ENCODE measurements around the gene CPLX1. TPM values are rescaled to one million over a fixed set of nuclear protein-coding genes. Genes with fewer than 3 reads are reported as not detected.
"Not testable (repeated sequence)": the region's sequence is repeated elsewhere in the genome, so short reads cannot be mapped to it uniquely, and the experiment has no call there.

Gene CPLX1
- total RNA-seq, 1 experiment from 2014 or later: 3.5 TPM

DNA sequence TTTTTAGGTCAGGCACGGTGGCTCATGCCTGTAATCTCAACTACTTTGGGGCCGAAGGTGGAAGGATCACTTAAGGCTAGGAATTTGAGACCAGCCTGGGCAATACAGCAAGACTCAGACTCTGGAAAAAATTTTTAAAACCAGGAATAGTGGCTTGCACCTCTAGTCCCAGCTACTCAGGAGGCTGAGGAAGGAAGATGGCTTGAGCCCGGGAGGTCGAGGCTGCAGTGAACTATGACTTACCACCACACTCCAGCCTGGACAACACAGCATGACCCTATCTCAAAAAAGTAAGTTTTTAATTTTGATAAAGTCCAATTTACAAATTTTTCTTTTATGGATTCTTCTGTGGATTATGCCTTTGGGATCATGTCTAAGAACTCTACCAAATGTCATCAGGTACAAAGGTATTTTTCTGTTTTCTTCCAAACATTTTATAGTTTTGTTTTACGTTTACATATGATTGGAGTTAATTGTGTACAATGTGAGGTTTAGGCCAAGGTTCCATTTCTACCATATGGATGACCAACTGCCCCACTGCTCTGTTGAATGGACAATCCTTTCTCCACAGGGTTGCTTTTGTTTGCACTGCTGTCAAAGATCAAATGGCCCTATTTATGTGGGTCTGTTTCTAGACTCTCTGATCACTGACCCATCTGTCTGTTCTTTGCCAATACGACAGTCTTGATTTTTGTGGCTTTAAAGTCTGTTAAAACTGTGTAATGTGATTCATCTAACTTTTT is 48.2 kb downstream of the CPLX1 start:
- TF ChIP-seq TEAD1 (CRISPR knock-in tag; IDR thresholded peaks at IDR 0.05) (no peak), MYBL2 (CRISPR knock-in tag; IDR thresholded peaks at IDR 0.05) (no peak), ZNF121 (CRISPR knock-in tag; IDR thresholded peaks at IDR 0.05) (peak; percentile 83), GTF2I (CRISPR knock-in tag; conservative IDR thresholded peaks at IDR 0.05) (peak; percentile 40; the same call in 1 of the 2 replicates), ZNF416 (CRISPR knock-in tag; IDR thresholded peaks at IDR 0.05) (no peak), NR2C2 (CRISPR knock-in tag; IDR thresholded peaks at IDR 0.05) (no peak)
- TF ChIP-seq, protein P1, sequence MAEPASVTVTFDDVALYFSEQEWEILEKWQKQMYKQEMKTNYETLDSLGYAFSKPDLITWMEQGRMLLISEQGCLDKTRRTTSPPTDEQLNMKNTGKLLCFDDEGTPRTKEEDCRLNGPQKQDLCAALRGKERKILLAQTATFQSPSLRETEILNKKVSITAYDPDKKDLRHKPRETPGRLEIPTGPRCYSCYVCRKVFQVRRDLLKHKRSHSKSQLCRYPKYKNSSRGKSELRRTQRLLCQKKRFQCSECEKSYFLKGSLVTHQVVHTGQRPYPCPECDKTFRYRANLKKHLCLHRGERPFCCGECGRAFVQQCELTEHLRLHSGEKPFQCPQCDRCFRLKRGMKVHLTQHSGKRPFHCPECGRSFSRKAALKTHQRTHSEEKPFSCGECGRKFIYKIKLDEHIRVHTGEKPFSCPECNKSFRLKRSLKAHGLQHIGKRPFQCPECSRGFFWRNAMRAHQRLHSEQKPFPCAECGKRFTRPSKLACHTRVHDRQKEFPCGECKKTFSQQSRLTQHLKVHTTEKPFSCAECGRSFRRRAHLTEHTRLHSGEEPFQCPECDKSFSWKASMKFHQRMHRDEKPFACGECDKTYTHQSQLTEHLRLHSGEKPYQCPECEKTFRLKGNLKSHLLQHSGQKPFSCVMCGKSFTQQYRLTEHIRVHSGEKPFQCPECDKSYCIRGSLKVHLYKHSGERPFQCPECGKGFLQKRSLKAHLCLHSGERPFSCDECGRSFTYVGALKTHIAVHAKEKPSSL (CRISPR knock-in tag; conservative IDR thresholded peaks at IDR 0.05): no peak
- TF ChIP-seq, protein P2, sequence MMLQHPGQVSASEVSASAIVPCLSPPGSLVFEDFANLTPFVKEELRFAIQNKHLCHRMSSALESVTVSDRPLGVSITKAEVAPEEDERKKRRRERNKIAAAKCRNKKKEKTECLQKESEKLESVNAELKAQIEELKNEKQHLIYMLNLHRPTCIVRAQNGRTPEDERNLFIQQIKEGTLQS (CRISPR knock-in tag; conservative IDR thresholded peaks at IDR 0.05): no peak
- H3K36me3 Mint-ChIP-seq: peaks cover 64% of the 10 kb centered on the region
- ChIA-PET POLR2A (no interaction called here), CTCF (no interaction called here)
- H3K4me3 Mint-ChIP-seq: no peak overlapping the region
- DNase-seq (ENCODE audit: low spot score) (no peak), ATAC-seq (no peak)
- H3K9me3 Mint-ChIP-seq: peaks cover 12% of the 10 kb centered on the region
- no peak overlapping the region; the same call in 1 of the 2 replicates for H3K27ac Mint-ChIP-seq
- peaks cover 3% of the 10 kb centered on the region for H3K27me3 Mint-ChIP-seq (ENCODE audit: low read depth)
- H3K4me1 Mint-ChIP-seq: peaks cover 27% of the 10 kb centered on the region

DNA sequence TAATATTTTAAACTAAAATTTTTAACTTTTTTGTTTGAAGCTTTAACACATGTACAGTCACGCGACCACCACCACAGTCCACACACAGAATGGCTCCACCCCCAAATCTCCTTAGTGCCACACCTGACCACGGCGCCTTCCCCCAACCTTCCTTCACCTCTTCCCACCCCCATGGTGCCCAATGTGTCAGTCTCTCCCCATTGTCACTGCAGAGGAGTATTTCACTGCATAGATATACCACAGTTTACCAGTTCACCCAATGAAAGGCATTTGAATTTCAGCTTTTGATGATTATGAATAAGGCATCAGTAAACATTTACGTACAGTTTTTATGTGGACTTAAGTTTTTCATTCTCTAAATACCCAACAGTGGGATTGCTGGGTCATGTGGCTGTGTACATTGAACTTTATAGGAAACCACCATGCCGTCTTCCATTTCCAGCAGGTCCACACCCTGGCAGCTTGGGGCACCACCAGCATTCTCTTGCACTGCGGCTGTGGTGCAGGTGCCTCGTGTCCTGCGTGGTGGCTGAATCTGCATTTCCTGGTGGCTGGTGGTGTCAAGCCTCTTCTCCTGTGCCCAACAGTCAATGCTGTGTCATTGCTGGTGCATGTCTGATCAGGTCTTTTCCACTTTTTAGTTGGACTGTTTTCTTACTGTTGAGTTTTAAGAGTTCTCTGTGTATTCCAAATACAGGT is 49.0 kb downstream of the CPLX1 start:
- no peak overlapping the region for H3K27ac Mint-ChIP-seq
- CTCF ChIA-PET: interaction anchor here (0.6 kb wide), 1 partner anchor 1276 kb away, joined by 4 read pairs; no protein-coding TSS in a partner anchor

DNA sequence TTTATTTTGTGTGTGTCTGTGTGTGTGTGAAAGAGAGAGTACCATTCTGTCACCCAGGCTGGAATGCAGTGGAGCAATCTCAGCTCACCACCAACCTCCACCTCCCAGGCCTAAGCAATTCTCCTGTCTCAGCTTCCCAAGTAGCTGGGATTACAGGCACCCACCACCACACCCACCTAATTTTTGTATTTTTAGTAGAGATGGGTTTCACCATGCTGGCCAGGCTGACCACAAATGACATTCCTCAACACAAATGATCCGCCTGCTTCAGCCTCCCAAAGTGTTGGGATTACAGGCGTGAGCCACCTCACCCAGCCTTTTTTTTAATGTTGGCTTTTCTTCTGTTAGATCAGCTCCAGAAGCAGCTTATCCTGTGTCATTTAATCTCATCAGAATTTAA is 50.4 kb downstream of the CPLX1 start:
- Mint-ChIP-seq H3K9me3 (peaks cover 12% of the 10 kb centered on the region), H3K36me3 (peaks cover 63% of the 10 kb centered on the region), H3K4me1 (peaks cover 19% of the 10 kb centered on the region)
- POLR2A ChIA-PET; H3K27ac Mint-ChIP-seq; H3K4me3 Mint-ChIP-seq; ATAC-seq; H3K27me3 Mint-ChIP-seq (ENCODE audit: low read depth); DNase-seq (ENCODE audit: low spot score); CTCF ChIA-PET: not testable (repeated sequence)

More for the DNA sequence above, 49.0 kb downstream of the CPLX1 start:
- no peak overlapping the region for H3K4me3 Mint-ChIP-seq
- DNase-seq (ENCODE audit: low spot score) (no peak), ATAC-seq (no peak)
- H3K36me3 Mint-ChIP-seq: peaks cover 64% of the 10 kb centered on the region
- no peaks in the 10 kb centered on the region for H3K27me3 Mint-ChIP-seq (ENCODE audit: low read depth)
- H3K4me1 Mint-ChIP-seq: peaks cover 22% of the 10 kb centered on the region
- POLR2A ChIA-PET: no interaction called here
- TF ChIP-seq, protein P2 (CRISPR knock-in tag; conservative IDR thresholded peaks at IDR 0.05): no peak
- TF ChIP-seq ETV6 (CRISPR knock-in tag; IDR thresholded peaks at IDR 0.05) (no peak), NR2C2 (CRISPR knock-in tag; IDR thresholded peaks at IDR 0.05) (no peak), ESRRA (CRISPR knock-in tag; IDR thresholded peaks at IDR 0.05; ENCODE audit: borderline replicate concordance) (no peak), GRHL2 (CRISPR knock-in tag; IDR thresholded peaks at IDR 0.05; ENCODE audit: insufficient replicate concordance, severe bottlenecking) (no peak), GTF2I (CRISPR knock-in tag; conservative IDR thresholded peaks at IDR 0.05) (no peak), ZNF232 (CRISPR knock-in tag; IDR thresholded peaks at IDR 0.05) (no peak), ATF1 (CRISPR knock-in tag; IDR thresholded peaks at IDR 0.05) (no peak), NR3C1 (CRISPR knock-in tag; conservative IDR thresholded peaks at IDR 0.05; ENCODE audit: low read depth) (no peak), OVOL2 (CRISPR knock-in tag; IDR thresholded peaks at IDR 0.05; ENCODE audit: borderline replicate concordance) (no peak), CREB1 (CRISPR knock-in tag; IDR thresholded peaks at IDR 0.05) (no peak), NR1H2 (CRISPR knock-in tag; IDR thresholded peaks at IDR 0.05) (no peak), SMAD3 (CRISPR knock-in tag; IDR thresholded peaks at IDR 0.05; ENCODE audit: borderline replicate concordance) (no peak)
- TF ChIP-seq, protein P3, sequence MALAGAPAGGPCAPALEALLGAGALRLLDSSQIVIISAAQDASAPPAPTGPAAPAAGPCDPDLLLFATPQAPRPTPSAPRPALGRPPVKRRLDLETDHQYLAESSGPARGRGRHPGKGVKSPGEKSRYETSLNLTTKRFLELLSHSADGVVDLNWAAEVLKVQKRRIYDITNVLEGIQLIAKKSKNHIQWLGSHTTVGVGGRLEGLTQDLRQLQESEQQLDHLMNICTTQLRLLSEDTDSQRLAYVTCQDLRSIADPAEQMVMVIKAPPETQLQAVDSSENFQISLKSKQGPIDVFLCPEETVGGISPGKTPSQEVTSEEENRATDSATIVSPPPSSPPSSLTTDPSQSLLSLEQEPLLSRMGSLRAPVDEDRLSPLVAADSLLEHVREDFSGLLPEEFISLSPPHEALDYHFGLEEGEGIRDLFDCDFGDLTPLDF (CRISPR knock-in tag; IDR thresholded peaks at IDR 0.05): no peak
- TF ChIP-seq, protein P4, sequence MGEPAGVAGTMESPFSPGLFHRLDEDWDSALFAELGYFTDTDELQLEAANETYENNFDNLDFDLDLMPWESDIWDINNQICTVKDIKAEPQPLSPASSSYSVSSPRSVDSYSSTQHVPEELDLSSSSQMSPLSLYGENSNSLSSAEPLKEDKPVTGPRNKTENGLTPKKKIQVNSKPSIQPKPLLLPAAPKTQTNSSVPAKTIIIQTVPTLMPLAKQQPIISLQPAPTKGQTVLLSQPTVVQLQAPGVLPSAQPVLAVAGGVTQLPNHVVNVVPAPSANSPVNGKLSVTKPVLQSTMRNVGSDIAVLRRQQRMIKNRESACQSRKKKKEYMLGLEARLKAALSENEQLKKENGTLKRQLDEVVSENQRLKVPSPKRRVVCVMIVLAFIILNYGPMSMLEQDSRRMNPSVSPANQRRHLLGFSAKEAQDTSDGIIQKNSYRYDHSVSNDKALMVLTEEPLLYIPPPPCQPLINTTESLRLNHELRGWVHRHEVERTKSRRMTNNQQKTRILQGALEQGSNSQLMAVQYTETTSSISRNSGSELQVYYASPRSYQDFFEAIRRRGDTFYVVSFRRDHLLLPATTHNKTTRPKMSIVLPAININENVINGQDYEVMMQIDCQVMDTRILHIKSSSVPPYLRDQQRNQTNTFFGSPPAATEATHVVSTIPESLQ (CRISPR knock-in tag; IDR thresholded peaks at IDR 0.05): no peak
- TF ChIP-seq, protein P5, sequence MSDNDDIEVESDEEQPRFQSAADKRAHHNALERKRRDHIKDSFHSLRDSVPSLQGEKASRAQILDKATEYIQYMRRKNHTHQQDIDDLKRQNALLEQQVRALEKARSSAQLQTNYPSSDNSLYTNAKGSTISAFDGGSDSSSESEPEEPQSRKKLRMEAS (CRISPR knock-in tag; IDR thresholded peaks at IDR 0.05): no peak
- TF ChIP-seq, protein P6, sequence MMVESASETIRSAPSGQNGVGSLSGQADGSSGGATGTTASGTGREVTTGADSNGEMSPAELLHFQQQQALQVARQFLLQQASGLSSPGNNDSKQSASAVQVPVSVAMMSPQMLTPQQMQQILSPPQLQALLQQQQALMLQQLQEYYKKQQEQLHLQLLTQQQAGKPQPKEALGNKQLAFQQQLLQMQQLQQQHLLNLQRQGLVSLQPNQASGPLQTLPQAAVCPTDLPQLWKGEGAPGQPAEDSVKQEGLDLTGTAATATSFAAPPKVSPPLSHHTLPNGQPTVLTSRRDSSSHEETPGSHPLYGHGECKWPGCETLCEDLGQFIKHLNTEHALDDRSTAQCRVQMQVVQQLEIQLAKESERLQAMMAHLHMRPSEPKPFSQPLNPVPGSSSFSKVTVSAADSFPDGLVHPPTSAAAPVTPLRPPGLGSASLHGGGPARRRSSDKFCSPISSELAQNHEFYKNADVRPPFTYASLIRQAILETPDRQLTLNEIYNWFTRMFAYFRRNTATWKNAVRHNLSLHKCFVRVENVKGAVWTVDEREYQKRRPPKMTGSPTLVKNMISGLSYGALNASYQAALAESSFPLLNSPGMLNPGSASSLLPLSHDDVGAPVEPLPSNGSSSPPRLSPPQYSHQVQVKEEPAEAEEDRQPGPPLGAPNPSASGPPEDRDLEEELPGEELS (CRISPR knock-in tag; IDR thresholded peaks at IDR 0.05): no peak
- H3K9me3 Mint-ChIP-seq: peaks cover 12% of the 10 kb centered on the region
